HG03457 (cell line): ENCODE results near the gene YPEL5.
"Not testable (repeated sequence)": the region's sequence is repeated elsewhere in the genome, so short reads cannot be mapped to it uniquely, and the experiment has no call there.

Source experiments
- ATAC-seq: cut with Tn5 transposase; IDR thresholded peaks from one replicate; pipeline ENCODE4 v1.9.1; 2021; ENCODE audit warnings: moderate number of reproducible peaks; ENCODE audit not compliant: unreplicated experiment

YPEL5 gene

DNA sequence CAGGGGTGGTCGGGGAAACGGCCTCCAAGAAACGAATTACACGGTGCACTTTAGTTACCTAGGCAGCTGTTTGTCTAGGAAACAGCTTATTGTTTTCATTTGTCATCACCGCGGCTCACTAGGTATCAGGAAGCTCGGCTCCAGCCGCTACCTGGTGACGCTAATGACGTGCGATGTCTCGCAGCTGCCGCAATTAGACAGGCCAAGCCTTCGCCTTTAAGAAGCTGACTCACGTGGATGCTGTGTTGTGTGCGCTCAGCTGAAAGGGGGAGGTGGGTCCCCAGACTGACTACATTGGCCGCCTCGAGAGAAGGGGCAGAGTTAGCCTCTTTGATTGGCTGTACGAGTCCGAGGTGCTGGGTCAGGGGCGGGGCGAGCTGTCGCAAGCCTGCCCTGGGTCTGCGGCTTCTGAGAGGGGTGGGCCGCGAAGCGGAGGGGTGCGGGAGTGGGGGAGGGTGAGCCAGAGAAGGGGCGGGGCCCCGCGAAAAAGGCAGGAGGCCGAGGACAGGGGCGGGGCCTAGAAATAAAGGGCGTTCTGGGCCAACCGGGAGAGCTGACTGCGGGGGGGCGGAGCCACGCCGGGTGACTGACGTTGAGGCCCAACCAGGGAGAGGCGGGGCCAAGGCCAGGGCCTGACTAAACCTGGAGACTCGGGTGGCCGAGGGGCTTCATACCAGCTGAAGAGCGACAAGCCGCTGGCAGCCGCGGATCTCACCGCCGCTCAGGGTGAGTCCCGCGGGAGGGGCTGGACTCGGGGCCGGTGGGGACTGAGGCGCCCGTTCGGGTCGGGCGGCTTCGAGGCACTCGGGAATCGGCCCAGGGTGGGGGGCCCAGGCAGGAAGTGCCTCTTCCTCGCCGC lies at the start of gene YPEL5:
Gene YPEL5 (plus strand): TSS at position 671 of the 859 bp plus-strand sequence. CDS start 9,645 bp downstream, outside the sequence.
- peak; percentile 89 for ATAC-seq

- ATAC-seq = no peak
Observed at GRCh38 chr2:30098266-30099005, 48.4 kb upstream of the YPEL5 start.

DNA sequence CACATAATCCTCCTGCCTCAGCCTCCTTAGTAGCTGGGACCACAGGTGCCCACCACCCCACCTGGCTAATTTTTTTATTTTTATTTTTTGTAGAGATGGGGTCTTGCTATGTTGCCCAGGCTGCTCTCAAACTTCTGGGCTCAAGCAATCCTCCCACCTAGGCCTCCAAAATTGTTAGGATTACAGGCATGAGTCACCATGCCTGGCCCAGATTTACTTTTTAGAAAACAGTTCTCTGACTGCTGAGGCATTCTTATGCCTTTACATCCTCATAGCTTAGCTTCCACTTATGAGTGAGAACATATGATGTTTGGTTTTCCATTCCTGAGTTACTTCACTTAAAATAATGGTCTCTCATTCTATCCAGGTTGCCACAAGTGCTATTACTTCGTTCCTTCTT lies 47.4 kb upstream of the YPEL5 start:
- not testable (repeated sequence) for ATAC-seq

- ATAC-seq = not testable (repeated sequence)
Observed at GRCh38 chr2:30100691-30101090, 46.1 kb upstream of the YPEL5 start.

- no peak for ATAC-seq
Observed at GRCh38 chr2:30104307-30104706, 42.5 kb upstream of the YPEL5 start.

GRCh38 chr2:30105556-30105955 lies 41.3 kb upstream of the YPEL5 start:
- ATAC-seq = no peak

GRCh38 chr2:30106543-30106942 lies 40.3 kb upstream of the YPEL5 start:
- no peak for ATAC-seq

DNA sequence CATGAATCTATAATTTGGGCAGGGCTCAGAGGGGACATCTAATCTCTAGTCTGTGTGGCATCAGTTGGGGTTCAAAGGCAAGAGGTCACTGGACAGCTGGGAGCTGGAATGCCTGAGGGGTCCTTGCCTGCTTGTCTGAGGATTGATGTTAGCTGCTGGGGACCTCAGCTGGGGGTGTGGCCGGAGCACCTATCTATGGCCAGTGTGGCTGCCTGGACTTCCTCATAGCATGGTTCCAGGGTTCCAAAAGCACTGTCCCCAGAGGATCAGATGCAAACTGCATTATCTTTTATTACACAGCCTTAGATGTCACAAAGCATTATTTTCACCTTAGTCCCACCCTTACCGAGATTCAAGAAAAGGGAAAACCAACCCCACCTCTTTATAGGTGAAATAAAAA lies 38.6 kb upstream of the YPEL5 start:
- ATAC-seq = no peak

- ATAC-seq = no peak
Observed at GRCh38 chr2:30108851-30109250, 38.0 kb upstream of the YPEL5 start.

DNA sequence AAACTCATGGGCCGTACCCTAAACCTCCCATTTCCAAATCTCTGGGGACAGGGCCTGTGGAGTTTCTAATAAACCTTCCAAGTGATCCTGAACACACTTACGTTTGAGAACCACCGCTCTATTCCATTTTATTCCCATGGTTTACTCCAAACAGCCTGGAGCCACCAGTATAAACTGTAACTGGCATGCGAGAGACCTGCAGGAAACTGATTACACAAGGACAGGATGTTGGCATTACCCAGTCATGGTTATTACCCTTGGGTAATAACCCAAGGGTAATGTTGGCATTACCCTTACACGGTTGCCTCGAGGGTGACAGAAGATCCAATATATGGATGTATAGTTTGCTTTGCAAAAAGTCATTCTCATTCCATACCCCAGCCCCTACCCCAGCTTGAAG lies 37.0 kb upstream of the YPEL5 start:
- ATAC-seq = no peak

- ATAC-seq = no peak
Observed at GRCh38 chr2:30110773-30111172, 36.0 kb upstream of the YPEL5 start.

- ATAC-seq = not testable (repeated sequence)
Observed at GRCh38 chr2:30111186-30111585, 35.6 kb upstream of the YPEL5 start.

GRCh38 chr2:30112561-30112960 lies 34.2 kb upstream of the YPEL5 start:
- ATAC-seq = no peak

DNA sequence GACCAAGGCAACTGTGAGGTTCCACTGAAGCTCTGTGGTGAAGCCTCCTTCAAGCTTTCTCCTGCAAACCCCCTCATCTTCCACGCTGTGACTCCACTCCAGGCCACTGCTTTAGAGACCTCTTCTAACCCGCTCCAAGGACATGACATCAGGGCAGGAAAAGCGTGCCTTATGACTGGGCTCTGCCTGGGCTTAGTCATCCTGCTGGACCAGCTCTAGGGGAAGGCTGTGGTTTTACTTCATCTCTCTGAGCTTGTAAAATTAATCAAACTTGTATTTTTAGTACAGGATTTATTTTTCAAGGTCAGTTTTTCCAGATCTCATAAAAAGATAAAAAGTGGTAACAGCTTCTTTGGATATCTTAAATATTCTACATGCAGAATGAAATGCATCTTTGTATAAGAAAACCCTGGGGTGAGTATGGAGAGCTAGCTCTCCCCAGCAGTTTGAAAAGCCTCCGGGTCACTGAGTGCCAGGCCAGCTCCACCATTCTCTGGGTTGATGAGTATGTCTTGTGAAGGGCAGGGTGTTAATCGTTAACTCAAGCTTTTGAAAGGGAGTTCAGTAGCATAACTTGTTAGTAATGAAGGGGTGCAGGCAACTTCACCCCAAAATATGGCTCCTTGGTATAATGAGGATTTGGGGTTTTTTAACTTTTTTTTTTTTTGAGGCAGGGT lies 33.1 kb upstream of the YPEL5 start:
- ATAC-seq = no peak

DNA sequence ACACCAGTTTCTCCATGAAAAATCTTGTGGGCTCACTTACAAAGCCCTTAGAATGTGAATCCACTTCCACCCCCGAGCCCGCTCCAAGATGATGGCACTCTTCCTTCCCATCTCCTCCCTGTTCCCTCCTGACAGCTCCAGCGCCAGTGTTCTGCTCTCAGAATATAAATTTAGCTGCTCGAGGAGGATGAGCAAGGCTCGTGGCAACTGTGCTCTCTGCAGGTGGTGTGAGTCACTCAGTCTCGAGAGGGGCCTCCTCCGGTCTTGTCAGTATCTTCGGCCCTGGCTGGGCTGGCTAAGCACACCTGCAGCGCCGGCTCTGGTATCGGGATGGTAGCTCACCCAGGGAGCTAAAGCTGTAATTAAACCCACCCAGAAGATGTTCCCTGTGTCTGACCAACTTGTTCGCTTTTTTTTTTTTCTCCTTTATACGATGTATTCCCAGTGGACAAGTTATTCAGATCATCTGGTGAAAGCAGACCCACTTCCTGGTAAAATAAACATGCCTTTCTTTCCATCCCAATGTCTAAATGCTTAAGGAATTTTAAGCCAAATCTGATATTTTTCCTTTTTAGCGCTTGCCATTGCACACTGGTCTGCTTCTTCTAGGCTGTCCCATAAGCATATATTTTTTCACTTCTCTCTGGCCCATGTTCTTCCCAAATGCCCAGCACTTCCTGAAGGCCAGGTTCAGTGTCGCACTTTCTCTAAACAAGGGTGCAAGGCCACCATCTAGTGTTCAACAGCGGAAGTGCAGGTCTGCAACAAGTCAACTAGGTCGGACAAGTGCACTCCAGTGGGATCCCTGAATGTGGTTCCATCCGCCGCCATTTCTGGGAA lies 31.4 kb upstream of the YPEL5 start:
- ATAC-seq = no peak

DNA sequence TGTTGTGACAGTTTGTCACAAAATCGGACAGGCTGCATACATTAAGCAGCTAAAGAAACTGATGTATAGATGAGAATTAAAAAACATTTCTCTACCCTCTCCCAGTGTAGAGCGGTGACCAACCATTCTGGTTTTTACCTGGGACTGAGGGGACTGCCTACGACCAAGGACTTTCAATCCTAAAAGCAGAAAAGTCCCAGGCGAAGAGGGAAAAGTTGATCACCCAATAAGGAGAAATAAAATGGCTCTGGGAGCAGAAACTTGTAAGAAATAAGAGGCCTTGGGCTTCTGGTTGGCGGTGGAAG lies 30.9 kb upstream of the YPEL5 start:
- no peak for ATAC-seq

DNA sequence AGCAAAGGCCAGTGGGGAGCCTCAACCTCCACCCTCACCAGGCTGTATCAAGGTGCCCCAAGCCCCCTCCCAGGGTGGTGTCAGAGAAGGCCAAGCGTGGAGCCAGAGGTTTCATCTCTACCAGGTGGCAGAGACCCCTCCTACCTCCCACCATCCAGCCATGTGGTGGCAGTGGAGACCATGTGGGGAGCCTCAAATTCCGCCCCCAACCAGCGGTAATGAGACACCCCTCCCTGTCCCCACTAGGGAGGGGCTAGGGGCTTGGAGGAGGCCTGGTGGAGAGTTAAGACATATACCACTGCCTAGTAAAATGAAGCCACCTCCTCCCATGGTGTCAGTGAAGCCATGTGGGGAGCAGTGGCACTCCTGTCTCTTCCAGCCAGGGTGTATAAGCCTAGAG lies 24.4 kb upstream of the YPEL5 start:
- ATAC-seq = no peak

- no peak for ATAC-seq
Observed at GRCh38 chr2:30127016-30127893, 19.6 kb upstream of the YPEL5 start.

DNA sequence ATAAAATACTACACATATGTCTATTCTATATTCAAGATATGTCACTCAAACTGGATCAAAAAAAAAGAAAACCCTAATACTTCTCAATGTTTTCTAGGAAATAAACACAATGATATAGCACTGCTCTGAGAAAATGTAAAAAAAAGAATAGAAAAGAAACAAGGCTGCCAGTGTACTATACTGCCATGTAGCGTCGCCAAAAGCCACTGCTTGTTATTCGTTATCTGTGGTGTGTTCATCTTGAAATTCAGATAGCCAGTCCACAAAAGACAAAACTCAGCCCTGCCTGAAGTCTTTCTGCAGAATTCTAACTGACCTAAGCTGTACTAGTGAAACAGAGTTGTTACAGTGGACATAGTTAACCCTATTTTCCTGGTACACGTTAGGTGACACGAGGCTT lies 12.2 kb upstream of the YPEL5 start:
- no peak for ATAC-seq

GRCh38 chr2:30135541-30135940 lies 11.3 kb upstream of the YPEL5 start:
- ATAC-seq = no peak
